Peyer's patch (tissue), 4 donors: Measurements from ENCODE around the gene TDRD9.

Experiments used
- CTCF ChIP-seq, 6 experiments: fragments of 450-650 bp in 4 of 6; fragments of 200-600 bp in 2 of 6; sonication (generic) in 1 of 6; IDR thresholded peaks; one replicate each; pipeline ENCODE4 v1.5.1; 2017 to 2019; ENCODE audit warnings: antibody characterized with exemption in 6 of 6, mild to moderate bottlenecking in 3 of 6, moderate library complexity in 1 of 6
- POLR2A ChIP-seq, 2 donors: fragments of 450-650 bp; IDR thresholded peaks; one replicate each; pipeline ENCODE4 v1.5.1; 2017; ENCODE audit warnings: antibody characterized with exemption in 2 of 2, mild to moderate bottlenecking in 2 of 2, moderate library complexity in 2 of 2

GRCh38 chr14:104026024-104026423 is 97.8 kb downstream of the TDRD9 start:
- no peak for TF ChIP-seq POLR2A (IDR thresholded peaks at IDR 0.05)
- no peak for TF ChIP-seq CTCF (IDR thresholded peaks at IDR 0.05)
